LNCaP clone FGC (cell line): ENCODE measurements around the gene GAD1.

Experiments
- DNase-seq: peaks from one replicate; pipeline ENCODE4 v3.0.0-alpha.2; 2011; ENCODE audit warnings: low read depth
- H3K4me3 ChIP-seq: 2 replicates; pipeline ENCODE4 v1.5.1; 2011; ENCODE audit warnings: mild to moderate bottlenecking, low read depth, low read length, control low read depth
- CTCF ChIP-seq: IDR thresholded peaks from 2 replicates; pipeline ENCODE4 v1.5.1; 2012; ENCODE audit warnings: mild to moderate bottlenecking; ENCODE audit not compliant: control insufficient read depth, insufficient read depth; ENCODE audit errors: extremely low read depth

GAD1 gene

GRCh38 chr2:170818752-170819470, 2.2 kb downstream of the GAD1 start:
- no peak overlapping the region for H3K4me3 ChIP-seq
- no peak for DNase-seq
- no peak for TF ChIP-seq CTCF

GRCh38 chr2:170819680-170820664, 3.3 kb downstream of the GAD1 start:
- no peak for DNase-seq
- no peak for TF ChIP-seq CTCF
- no peak overlapping the region for H3K4me3 ChIP-seq

- H3K4me3 ChIP-seq: no peak overlapping the region
- DNase-seq: no peak
- no peak for TF ChIP-seq CTCF
Observed at GRCh38 chr2:170820757-170821530, 4.3 kb downstream of the GAD1 start.

- DNase-seq: no peak
- TF ChIP-seq CTCF: no peak
- no peak overlapping the region for H3K4me3 ChIP-seq
Observed at GRCh38 chr2:170821531-170822289, 5.0 kb downstream of the GAD1 start.

- TF ChIP-seq CTCF: no peak
- DNase-seq: no peak
- no peak overlapping the region for H3K4me3 ChIP-seq
Observed at GRCh38 chr2:170822290-170823087, 5.8 kb downstream of the GAD1 start.
